PFSK-1 (cell line): Measurements from ENCODE around the gene DDX42.

Experiments used
- FOXP2 ChIP-seq: optimal IDR thresholded peaks from 2 replicates; pipeline ENCODE3; 2011; ENCODE audit warnings: borderline replicate concordance, control low read depth, inconsistent platforms; ENCODE audit not compliant: insufficient read depth; ENCODE audit errors: extremely low read length, extremely low read depth
- POLR2AphosphoS5 ChIP-seq: IDR thresholded peaks from 2 replicates; pipeline ENCODE4 v1.6.1; 2012; ENCODE audit warnings: low read depth, mild to moderate bottlenecking, control low read depth, low read length, moderate library complexity
- SIN3A ChIP-seq: IDR thresholded peaks from 2 replicates; pipeline ENCODE4 v1.6.1; 2012; ENCODE audit warnings: mild to moderate bottlenecking, low read length, moderate library complexity, borderline replicate concordance; ENCODE audit not compliant: insufficient read depth
- TAF1 ChIP-seq: IDR thresholded peaks from 2 replicates; pipeline ENCODE4 v1.6.1; 2012; ENCODE audit warnings: low read length, control low read depth, borderline replicate concordance; ENCODE audit not compliant: insufficient read depth
- TF ChIP-seq, protein P1 (sequence below), 2 experiments: IDR thresholded peaks; 2 replicates each; pipeline versions ENCODE4 v1.6.1 to v1.8.0; 2011 to 2012; ENCODE audit warnings: low read depth in 2 of 2, low read length in 2 of 2, control low read depth in 1 of 2, inconsistent platforms in 1 of 2, mild to moderate bottlenecking in 1 of 2, moderate library complexity in 1 of 2; ENCODE audit not compliant: insufficient read depth in 1 of 2

DNA sequence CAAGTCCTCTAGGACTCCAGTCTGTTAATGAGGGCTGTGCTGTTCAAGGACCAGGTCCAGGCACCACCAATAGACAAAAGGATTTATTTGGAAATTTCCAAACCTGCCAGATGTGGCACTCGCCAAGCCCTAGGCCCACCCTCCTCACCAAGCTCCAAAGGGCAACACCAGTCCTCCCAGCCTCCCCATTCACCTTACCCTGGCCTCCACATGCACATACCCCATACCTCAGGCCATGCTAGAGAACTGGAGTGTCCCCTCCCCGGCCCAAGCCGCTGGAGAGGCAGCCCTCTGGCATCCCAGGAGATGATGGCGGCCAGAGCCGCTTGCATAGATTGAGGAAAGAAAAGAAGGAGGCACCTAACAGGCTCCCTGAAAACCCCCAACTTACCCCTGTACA, 58.0 kb downstream of the DDX42 start:
- no peak for TF ChIP-seq TAF1
- no peak for TF ChIP-seq SIN3A
- no peak; the same call in 1 of the 2 replicates for TF ChIP-seq POLR2AphosphoS5
- TF ChIP-seq, protein P1, sequence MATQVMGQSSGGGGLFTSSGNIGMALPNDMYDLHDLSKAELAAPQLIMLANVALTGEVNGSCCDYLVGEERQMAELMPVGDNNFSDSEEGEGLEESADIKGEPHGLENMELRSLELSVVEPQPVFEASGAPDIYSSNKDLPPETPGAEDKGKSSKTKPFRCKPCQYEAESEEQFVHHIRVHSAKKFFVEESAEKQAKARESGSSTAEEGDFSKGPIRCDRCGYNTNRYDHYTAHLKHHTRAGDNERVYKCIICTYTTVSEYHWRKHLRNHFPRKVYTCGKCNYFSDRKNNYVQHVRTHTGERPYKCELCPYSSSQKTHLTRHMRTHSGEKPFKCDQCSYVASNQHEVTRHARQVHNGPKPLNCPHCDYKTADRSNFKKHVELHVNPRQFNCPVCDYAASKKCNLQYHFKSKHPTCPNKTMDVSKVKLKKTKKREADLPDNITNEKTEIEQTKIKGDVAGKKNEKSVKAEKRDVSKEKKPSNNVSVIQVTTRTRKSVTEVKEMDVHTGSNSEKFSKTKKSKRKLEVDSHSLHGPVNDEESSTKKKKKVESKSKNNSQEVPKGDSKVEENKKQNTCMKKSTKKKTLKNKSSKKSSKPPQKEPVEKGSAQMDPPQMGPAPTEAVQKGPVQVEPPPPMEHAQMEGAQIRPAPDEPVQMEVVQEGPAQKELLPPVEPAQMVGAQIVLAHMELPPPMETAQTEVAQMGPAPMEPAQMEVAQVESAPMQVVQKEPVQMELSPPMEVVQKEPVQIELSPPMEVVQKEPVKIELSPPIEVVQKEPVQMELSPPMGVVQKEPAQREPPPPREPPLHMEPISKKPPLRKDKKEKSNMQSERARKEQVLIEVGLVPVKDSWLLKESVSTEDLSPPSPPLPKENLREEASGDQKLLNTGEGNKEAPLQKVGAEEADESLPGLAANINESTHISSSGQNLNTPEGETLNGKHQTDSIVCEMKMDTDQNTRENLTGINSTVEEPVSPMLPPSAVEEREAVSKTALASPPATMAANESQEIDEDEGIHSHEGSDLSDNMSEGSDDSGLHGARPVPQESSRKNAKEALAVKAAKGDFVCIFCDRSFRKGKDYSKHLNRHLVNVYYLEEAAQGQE (IDR thresholded peaks at IDR 0.05; ENCODE audit: insufficient read depth in 1 of 2, low read depth in 2 of 2, low read length in 2 of 2): no peak
- no peak for TF ChIP-seq FOXP2
